Brain pericyte (primary cell): Measurements from ENCODE around the gene TEX10.
"Not testable (repeated sequence)": the region's sequence is repeated elsewhere in the genome, so short reads cannot be mapped to it uniquely, and the experiment has no call there.

Source experiments
- DNase-seq: peaks from one replicate; pipeline ENCODE4 v3.0.0-alpha.2; 2012; ENCODE audit warnings: low read depth, low spot score

Gene TEX10

GRCh38 chr9:100352727-100353505 lies at the start of gene TEX10:
TEX10 (minus strand) TSS chr9:100352942; CDS start chr9:100349363, 3,579 bp downstream.
- DNase-seq, result peak; percentile 72

- no peak for DNase-seq
Observed at GRCh38 chr9:100401042-100401441, 48.3 kb upstream of the TEX10 start.

GRCh38 chr9:100397529-100398266 lies 45.0 kb upstream of the TEX10 start:
- no peak for DNase-seq

GRCh38 chr9:100396769-100397168 lies 44.0 kb upstream of the TEX10 start:
- DNase-seq, result no peak

- DNase-seq, result no peak
Observed at GRCh38 chr9:100394816-100395215, 42.1 kb upstream of the TEX10 start.

GRCh38 chr9:100394032-100394695 lies 41.4 kb upstream of the TEX10 start:
- DNase-seq, result no peak

- not testable (repeated sequence) for DNase-seq
Observed at GRCh38 chr9:100392989-100393388, 40.2 kb upstream of the TEX10 start.

- DNase-seq, result peak; percentile 2
Observed at GRCh38 chr9:100379862-100380261, 27.1 kb upstream of the TEX10 start.

GRCh38 chr9:100377015-100377414 lies 24.3 kb upstream of the TEX10 start:
- DNase-seq, result no peak

- DNase-seq, result no peak
Observed at GRCh38 chr9:100375658-100376057, 22.9 kb upstream of the TEX10 start.

GRCh38 chr9:100372648-100373047 lies 19.9 kb upstream of the TEX10 start:
- DNase-seq, result no peak

GRCh38 chr9:100370064-100370723 lies 17.5 kb upstream of the TEX10 start:
- no peak for DNase-seq

- DNase-seq, result no peak
Observed at GRCh38 chr9:100368672-100369071, 15.9 kb upstream of the TEX10 start.

GRCh38 chr9:100366121-100366520 lies 13.4 kb upstream of the TEX10 start:
- DNase-seq, result no peak

GRCh38 chr9:100364013-100364412 lies 11.3 kb upstream of the TEX10 start:
- no peak for DNase-seq

- DNase-seq, result no peak
Observed at GRCh38 chr9:100359057-100359456, 6.3 kb upstream of the TEX10 start.

GRCh38 chr9:100357501-100357900 lies 4.8 kb upstream of the TEX10 start:
- no peak for DNase-seq

- DNase-seq, result no peak
Observed at GRCh38 chr9:100355561-100355960, 2.8 kb upstream of the TEX10 start.

GRCh38 chr9:100354121-100354800 lies 1.5 kb upstream of the TEX10 start:
- DNase-seq, result no peak

- DNase-seq, result peak; percentile 1
Observed at GRCh38 chr9:100352201-100352726, 478 bp downstream of the TEX10 start.

- DNase-seq, result no peak
Observed at GRCh38 chr9:100351508-100351907, 1.2 kb downstream of the TEX10 start.
